Left ventricle myocardium inferior (tissue), 1 donor: Measurements from ENCODE around the gene ZNF195. TPM values are rescaled to one million over a fixed set of nuclear protein-coding genes. Genes with fewer than 3 reads are reported as not detected.

ENCODE experiments used
- DNase-seq: peaks from one replicate; pipeline ENCODE4 v3.0.0-alpha.2; 2020
- H3K27ac ChIP-seq: fragments of 200-600 bp; replicated peaks from 2 replicates; pipeline ENCODE4 v1.8.0; 2021
- H3K27me3 ChIP-seq: fragments of 200-600 bp; 2 replicates; pipeline ENCODE4 v1.8.0; 2021; ENCODE audit warnings: low read depth
- H3K36me3 ChIP-seq: fragments of 200-600 bp; 2 replicates; pipeline ENCODE4 v1.8.0; 2021
- H3K4me1 ChIP-seq: fragments of 200-600 bp; 2 replicates; pipeline ENCODE4 v1.8.0; 2021
- H3K4me3 ChIP-seq: fragments of 200-600 bp; 2 replicates; pipeline ENCODE4 v1.8.0; 2021; ENCODE audit warnings: mild to moderate bottlenecking, moderate library complexity
- H3K9me3 ChIP-seq: fragments of 200-600 bp; replicated peaks from 2 replicates; pipeline ENCODE4 v1.8.0; 2021
- intact Hi-C: fragments of 100-400 bp; cut with micrococcal nuclease; formaldehyde crosslinking; loops from one replicate; pipeline ENCODE4 v1.11.0; 2022
- total RNA-seq: library from RNA; stranded (reverse); fragmentation: NEBNext Ultra II Directional; extraction: Animal tissue kit (Norgen Biotek cat#: 25700); gene quantifications from one replicate; pipeline ENCODE4 v1.2.1, GENCODE V29; 2021
- TF ChIP-seq, protein P1 (sequence below): fragments of 200-600 bp; IDR thresholded peaks from 2 replicates; pipeline ENCODE4 v1.8.0; 2021; ENCODE audit warnings: antibody characterized with exemption, mild to moderate bottlenecking, borderline replicate concordance
- donor health status: DM: no; HTN: yes; CAD: no; lungs with severe emphysema.

The ZNF195 gene
- total RNA-seq, 1 donor from 2014 or later, result 8.2 TPM

DNA sequence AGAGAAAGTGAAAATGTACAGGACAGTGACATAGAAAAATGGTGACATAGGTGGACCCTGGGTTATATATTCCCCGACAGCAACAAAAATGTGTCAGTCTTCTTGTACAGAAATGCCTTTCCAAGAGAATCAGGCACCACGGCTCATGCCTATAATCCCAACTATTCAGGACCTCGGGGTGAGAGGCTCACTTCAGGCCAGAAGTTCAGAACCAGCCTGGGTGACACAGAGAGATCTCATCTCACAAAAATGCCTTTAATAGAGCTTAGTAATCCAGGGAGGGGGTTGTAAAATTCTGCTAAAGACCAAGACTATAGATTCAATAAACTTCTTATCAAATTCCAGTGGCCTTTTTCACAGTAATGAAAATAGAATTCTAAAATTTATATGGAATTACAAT lies 10.7 kb downstream of the ZNF195 start:
- intact Hi-C loops, result no loop called here
- no peaks in the 10 kb centered on the region for H3K27me3 ChIP-seq
- TF ChIP-seq, protein P1, sequence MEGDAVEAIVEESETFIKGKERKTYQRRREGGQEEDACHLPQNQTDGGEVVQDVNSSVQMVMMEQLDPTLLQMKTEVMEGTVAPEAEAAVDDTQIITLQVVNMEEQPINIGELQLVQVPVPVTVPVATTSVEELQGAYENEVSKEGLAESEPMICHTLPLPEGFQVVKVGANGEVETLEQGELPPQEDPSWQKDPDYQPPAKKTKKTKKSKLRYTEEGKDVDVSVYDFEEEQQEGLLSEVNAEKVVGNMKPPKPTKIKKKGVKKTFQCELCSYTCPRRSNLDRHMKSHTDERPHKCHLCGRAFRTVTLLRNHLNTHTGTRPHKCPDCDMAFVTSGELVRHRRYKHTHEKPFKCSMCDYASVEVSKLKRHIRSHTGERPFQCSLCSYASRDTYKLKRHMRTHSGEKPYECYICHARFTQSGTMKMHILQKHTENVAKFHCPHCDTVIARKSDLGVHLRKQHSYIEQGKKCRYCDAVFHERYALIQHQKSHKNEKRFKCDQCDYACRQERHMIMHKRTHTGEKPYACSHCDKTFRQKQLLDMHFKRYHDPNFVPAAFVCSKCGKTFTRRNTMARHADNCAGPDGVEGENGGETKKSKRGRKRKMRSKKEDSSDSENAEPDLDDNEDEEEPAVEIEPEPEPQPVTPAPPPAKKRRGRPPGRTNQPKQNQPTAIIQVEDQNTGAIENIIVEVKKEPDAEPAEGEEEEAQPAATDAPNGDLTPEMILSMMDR, result no peak
- DNase-seq, result no peak
- peaks cover 95% of the 10 kb centered on the region for H3K36me3 ChIP-seq
- H3K9me3 ChIP-seq, result peaks cover 32% of the 10 kb centered on the region
- H3K4me1 ChIP-seq, result no peaks in the 10 kb centered on the region
- no peak overlapping the region for H3K4me3 ChIP-seq
- H3K27ac ChIP-seq, result no peak overlapping the region

DNA sequence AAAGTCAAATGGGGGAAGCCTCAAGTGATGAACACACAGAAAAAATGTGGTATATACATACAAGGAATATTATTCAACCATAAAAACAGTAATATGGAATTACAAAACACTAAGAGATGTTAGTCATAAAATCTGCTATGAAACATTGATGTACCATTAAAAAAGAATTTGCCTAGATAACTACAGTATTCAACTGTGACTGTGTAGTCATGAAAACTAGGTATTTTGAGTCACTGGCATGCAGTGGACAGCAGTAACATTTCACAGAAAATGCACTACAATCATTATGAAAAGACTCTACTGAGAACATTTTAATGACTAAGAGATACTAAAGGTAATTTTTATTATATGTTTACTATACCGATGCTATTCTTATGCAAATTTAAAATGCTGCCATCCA lies 11.7 kb downstream of the ZNF195 start:
- TF ChIP-seq, protein P1, result no peak
- peaks cover 99% of the 10 kb centered on the region for H3K36me3 ChIP-seq
- no peaks in the 10 kb centered on the region for H3K4me1 ChIP-seq
- peaks cover 42% of the 10 kb centered on the region for H3K9me3 ChIP-seq
- H3K27ac ChIP-seq, result no peak overlapping the region
- H3K27me3 ChIP-seq, result no peaks in the 10 kb centered on the region
- H3K4me3 ChIP-seq, result no peak overlapping the region
- intact Hi-C loops, result no loop called here
- no peak for DNase-seq

GRCh38 chr11:3359092-3359824 lies 19.7 kb downstream of the ZNF195 start:
- Histone ChIP-seq H3K27ac (no peak overlapping the region), H3K4me3 (no peak overlapping the region), H3K27me3 (no peaks in the 10 kb centered on the region), H3K4me1 (no peaks in the 10 kb centered on the region), H3K9me3 (peaks cover 100% of the 10 kb centered on the region), H3K36me3 (peaks cover 79% of the 10 kb centered on the region)
- TF ChIP-seq, protein P1, result no peak
- no peak for DNase-seq
- intact Hi-C loops, result no loop called here

GRCh38 chr11:3357994-3358676 lies 20.8 kb downstream of the ZNF195 start:
- Histone ChIP-seq H3K4me3 (no peak overlapping the region), H3K27me3 (no peaks in the 10 kb centered on the region), H3K4me1 (no peaks in the 10 kb centered on the region), H3K27ac (no peak overlapping the region), H3K9me3 (peaks cover 100% of the 10 kb centered on the region), H3K36me3 (peaks cover 68% of the 10 kb centered on the region)
- TF ChIP-seq, protein P1, result no peak
- no peak for DNase-seq
- intact Hi-C loops, result no loop called here

DNA sequence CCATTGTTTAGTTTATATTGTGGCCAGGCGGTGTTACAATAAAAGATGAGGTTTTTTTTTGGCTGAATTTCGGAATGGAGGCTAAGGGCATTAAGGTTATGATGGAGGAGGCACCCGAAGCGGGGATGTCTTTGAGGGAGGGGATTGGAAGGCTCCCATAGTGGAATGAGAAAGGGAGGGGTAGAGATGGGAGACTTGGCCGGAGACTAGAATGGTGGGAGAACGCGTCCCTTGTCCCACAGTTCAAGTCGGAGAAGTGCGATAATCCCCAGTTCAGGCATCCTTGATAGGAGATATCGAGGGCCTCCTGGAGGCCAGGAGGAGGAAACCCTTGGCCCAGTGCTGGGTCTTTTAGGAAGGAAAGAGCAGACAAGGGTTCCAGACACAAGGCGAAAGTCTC lies 21.6 kb downstream of the ZNF195 start:
- peaks cover 100% of the 10 kb centered on the region for H3K9me3 ChIP-seq

More for the DNA sequence above, 21.6 kb downstream of the ZNF195 start:
- TF ChIP-seq, protein P1, result no peak
- no peak overlapping the region for H3K27ac ChIP-seq
- intact Hi-C loops, result no loop called here
- H3K27me3 ChIP-seq, result no peaks in the 10 kb centered on the region
- H3K36me3 ChIP-seq, result peaks cover 60% of the 10 kb centered on the region
- no peaks in the 10 kb centered on the region for H3K4me1 ChIP-seq
- no peak for DNase-seq
- H3K4me3 ChIP-seq, result no peak overlapping the region
